A673 (cell line): ENCODE measurements around the gene CLCF1. TPM values are rescaled to one million over a fixed set of nuclear protein-coding genes. Genes with fewer than 3 reads are reported as not detected.

ENCODE experiments used
- Bru-seq: library from RNA; stranded (reverse); fragments of 400-500 nt; gene quantifications from one replicate; lab custom pipeline; 2021; lab: Mats Ljungman, UMichigan
- BruChase-seq, 2 experiments: library from RNA; stranded (reverse); fragments of 400-500 nt; gene quantifications; one replicate each; lab custom pipeline; 2021; lab: Mats Ljungman, UMichigan
- BruUV-seq: library from RNA; stranded (reverse); fragments of 400-500 nt; replicated peaks from 2 replicates; lab custom pipeline; 2021; lab: Mats Ljungman, UMichigan
- CTCF ChIA-PET: fragments of 300-600 bp; sonication (Branson Sonifier 250); formaldehyde crosslinking; loops from one replicate; lab custom pipeline; 2022; ENCODE audit warnings: antibody characterized with exemption; lab: Charles Lee
- POLR2A ChIA-PET: fragments of 300-600 bp; sonication (Branson Sonifier 250); formaldehyde crosslinking; loops from one replicate; lab custom pipeline; 2022; ENCODE audit warnings: antibody characterized with exemption; ENCODE audit not compliant: low non-redundant PET; lab: Charles Lee
- DNase-seq: peaks from one replicate; pipeline ENCODE4 v3.0.0-alpha.2; 2015; ENCODE audit warnings: low spot score
- H3K27ac ChIP-seq: fragments of 200-600 bp; sonication (generic); 2 replicates; pipeline ENCODE4 v1.5.1; 2016; ENCODE audit warnings: mixed run types, low read depth, mild to moderate bottlenecking, mixed read lengths, antibody characterized with exemption, low read length; ENCODE audit not compliant: poor library complexity, severe bottlenecking
- H3K27me3 ChIP-seq: fragments of 200-600 bp; sonication (generic); replicated peaks from 2 replicates; pipeline ENCODE4 v1.6.1; 2017; ENCODE audit warnings: mixed run types, low read depth, mild to moderate bottlenecking, mixed read lengths, antibody characterized with exemption, low read length; ENCODE audit not compliant: insufficient read depth, poor library complexity
- H3K36me3 ChIP-seq: fragments of 200-600 bp; sonication (generic); 2 replicates; pipeline ENCODE4 v1.6.1; 2016; ENCODE audit warnings: mixed run types, mild to moderate bottlenecking, mixed read lengths, antibody characterized with exemption, low read length; ENCODE audit not compliant: insufficient read depth, poor library complexity, severe bottlenecking
- H3K4me1 ChIP-seq: fragments of 200-600 bp; sonication (generic); 2 replicates; pipeline ENCODE4 v1.6.1; 2017; ENCODE audit warnings: mixed run types, mild to moderate bottlenecking, mixed read lengths, antibody characterized with exemption, low read length; ENCODE audit not compliant: insufficient read depth, poor library complexity, severe bottlenecking
- H3K4me3 ChIP-seq: fragments of 200-600 bp; sonication (generic); 2 replicates; pipeline ENCODE4 v1.5.1; 2016; ENCODE audit warnings: low read depth, mixed run types, mild to moderate bottlenecking, mixed read lengths, low read length; ENCODE audit not compliant: poor library complexity, severe bottlenecking
- H3K9me3 ChIP-seq: fragments of 200-600 bp; sonication (generic); 2 replicates; pipeline ENCODE4 v1.6.1; 2016; ENCODE audit warnings: mixed run types, low read depth, mild to moderate bottlenecking, mixed read lengths, antibody characterized with exemption, low read length; ENCODE audit not compliant: poor library complexity, severe bottlenecking
- EZH2 ChIP-seq: fragments of 200-600 bp; sonication (generic); IDR thresholded peaks from 2 replicates; pipeline ENCODE4 v1.6.1; 2017; ENCODE audit warnings: borderline replicate concordance, low read depth, mild to moderate bottlenecking, mixed read lengths, antibody characterized with exemption, low read length; ENCODE audit not compliant: poor library complexity, severe bottlenecking
- intact Hi-C: fragments of 100-400 bp; cut with micrococcal nuclease; formaldehyde crosslinking; loops from one replicate; pipeline ENCODE4 v1.10.0; 2022; ENCODE audit not compliant: unreplicated experiment
- long read RNA-seq: library from polyadenylated mRNA; stranded (forward); transcript quantifications from one replicate; pipeline ENCODE4 v2.0.0, GENCODE V29; 2022
- total RNA-seq: library from RNA; stranded (reverse); gene quantifications from 2 replicates; pipeline ENCODE4 v1.2.3, GENCODE V29; 2021
- TF ChIP-seq, protein P1 (sequence below): fragments of 300-800, 200-600 bp; sonication (generic); conservative IDR thresholded peaks from 2 replicates; pipeline ENCODE4 v1.5.1; 2017; ENCODE audit warnings: low read depth, mild to moderate bottlenecking, antibody characterized with exemption, low read length, moderate library complexity, mixed read lengths

CLCF1 gene
- total RNA-seq: 0.69 and 0.87 TPM in 2 replicates
- Bru-seq, nascent RNA: percentile 24 among the genes with signal in this experiment
- BruChase-seq, experiment 1, labeled RNA remaining after a 2-hour chase: percentile 45 among the genes with signal in this experiment
- percentile 33 among the genes with signal in this experiment for BruChase-seq, experiment 2, labeled RNA remaining after a 6-hour chase
- long read RNA-seq, partial matches to known transcripts: 0 of 3 reads
- long read RNA-seq, other reads (novel, unspliced or antisense): 2 of 3 reads

DNA sequence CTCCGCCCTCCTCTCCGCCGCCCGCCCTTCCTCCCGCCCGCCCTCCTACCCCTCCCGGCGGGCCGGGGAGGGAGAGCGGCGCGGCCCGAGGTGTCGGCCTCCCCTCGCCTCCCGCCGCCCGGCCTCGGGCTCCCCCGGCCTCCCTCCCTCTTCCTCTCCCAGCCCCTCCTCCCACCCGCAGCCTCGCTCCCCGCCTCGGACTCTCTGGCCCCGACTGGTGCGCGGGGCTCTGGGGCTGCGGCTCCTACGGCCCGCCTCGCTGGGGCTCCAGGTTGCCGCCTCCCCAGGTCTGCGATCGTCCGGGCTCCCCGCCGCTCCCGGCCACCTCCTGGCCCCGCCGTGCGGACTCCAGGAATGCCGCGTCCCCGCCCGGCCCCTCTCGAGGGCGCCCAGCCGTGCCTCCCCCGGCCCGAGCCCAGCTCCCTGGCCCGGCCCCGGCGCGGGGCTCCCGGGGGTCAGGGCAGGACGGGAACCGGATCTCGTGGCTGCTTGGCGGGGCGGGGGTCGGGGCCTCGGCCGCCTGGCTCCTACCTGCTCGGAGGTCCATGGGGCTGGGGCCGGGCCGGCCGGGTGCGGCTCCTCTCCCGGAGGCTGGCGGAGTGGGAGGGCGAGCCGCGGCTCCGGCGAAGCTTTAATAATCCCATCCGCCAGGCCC, at the start of gene CLCF1:
CLCF1 (minus strand) TSS at position 606 of the 655 bp plus-strand sequence; CDS start at position 547, 59 bp downstream.
- Histone ChIP-seq H3K9me3 (no peaks in the 10 kb centered on the region), H3K4me1 (peaks cover 36% of the 10 kb centered on the region), H3K27me3 (no peaks in the 10 kb centered on the region), H3K27ac (peak within 1 kb of the TSS; percentile 67), H3K36me3 (no peaks in the 10 kb centered on the region), H3K4me3 (peak within 1 kb of the TSS; percentile 74)
- ChIA-PET CTCF (interaction anchor here (0.7 to 1.7 kb wide), 4 partner anchors 16 to 29 kb away, joined by 4 to 18 read pairs (median 8); partner anchors contain the start of gene PPP1CA), POLR2A (interaction anchor here (0.6 to 0.7 kb wide), 2 partner anchors 20 to 23 kb away, joined by 9 to 10 read pairs; no protein-coding TSS in a partner anchor)
- intact Hi-C loops: no loop called here
- no TSS peak for BruUV-seq
- no peak for TF ChIP-seq EZH2
- TF ChIP-seq, protein P1, sequence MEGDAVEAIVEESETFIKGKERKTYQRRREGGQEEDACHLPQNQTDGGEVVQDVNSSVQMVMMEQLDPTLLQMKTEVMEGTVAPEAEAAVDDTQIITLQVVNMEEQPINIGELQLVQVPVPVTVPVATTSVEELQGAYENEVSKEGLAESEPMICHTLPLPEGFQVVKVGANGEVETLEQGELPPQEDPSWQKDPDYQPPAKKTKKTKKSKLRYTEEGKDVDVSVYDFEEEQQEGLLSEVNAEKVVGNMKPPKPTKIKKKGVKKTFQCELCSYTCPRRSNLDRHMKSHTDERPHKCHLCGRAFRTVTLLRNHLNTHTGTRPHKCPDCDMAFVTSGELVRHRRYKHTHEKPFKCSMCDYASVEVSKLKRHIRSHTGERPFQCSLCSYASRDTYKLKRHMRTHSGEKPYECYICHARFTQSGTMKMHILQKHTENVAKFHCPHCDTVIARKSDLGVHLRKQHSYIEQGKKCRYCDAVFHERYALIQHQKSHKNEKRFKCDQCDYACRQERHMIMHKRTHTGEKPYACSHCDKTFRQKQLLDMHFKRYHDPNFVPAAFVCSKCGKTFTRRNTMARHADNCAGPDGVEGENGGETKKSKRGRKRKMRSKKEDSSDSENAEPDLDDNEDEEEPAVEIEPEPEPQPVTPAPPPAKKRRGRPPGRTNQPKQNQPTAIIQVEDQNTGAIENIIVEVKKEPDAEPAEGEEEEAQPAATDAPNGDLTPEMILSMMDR: no peak
- DNase-seq: no peak

DNA sequence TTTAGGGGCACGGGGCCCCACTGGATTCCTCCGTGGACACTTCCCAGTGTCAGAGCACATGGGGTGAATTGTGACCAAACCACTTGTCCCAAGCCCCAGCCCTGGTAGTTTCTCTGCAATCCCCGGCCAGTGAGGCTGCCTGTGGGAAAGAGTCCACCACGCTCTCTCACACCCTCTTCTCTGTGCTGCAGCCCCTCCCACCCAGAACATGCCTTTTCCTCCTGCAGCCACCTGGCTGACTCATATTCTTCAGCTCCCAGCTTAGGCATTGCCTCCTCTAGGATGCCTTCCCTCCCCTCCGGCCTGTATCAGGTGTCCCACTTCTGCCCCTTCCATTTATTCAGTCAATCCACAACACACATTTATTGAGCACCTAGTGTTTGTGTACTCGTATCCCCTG, 49.5 kb upstream of the CLCF1 start:
- intact Hi-C loops: no loop called here
- H3K9me3 ChIP-seq: no peaks in the 10 kb centered on the region
- H3K27me3 ChIP-seq: no peaks in the 10 kb centered on the region
- H3K4me3 ChIP-seq: no peak overlapping the region
- no peak overlapping the region for H3K27ac ChIP-seq
- TF ChIP-seq, protein P1: no peak
- CTCF ChIA-PET: interaction anchor here (0.6 kb wide), 1 partner anchor 8 kb away, joined by 5 read pairs; no protein-coding TSS in a partner anchor
- H3K36me3 ChIP-seq: no peaks in the 10 kb centered on the region
- POLR2A ChIA-PET: no interaction called here
- no TSS peak for BruUV-seq
- H3K4me1 ChIP-seq: peaks cover 14% of the 10 kb centered on the region
- no peak for DNase-seq

DNA sequence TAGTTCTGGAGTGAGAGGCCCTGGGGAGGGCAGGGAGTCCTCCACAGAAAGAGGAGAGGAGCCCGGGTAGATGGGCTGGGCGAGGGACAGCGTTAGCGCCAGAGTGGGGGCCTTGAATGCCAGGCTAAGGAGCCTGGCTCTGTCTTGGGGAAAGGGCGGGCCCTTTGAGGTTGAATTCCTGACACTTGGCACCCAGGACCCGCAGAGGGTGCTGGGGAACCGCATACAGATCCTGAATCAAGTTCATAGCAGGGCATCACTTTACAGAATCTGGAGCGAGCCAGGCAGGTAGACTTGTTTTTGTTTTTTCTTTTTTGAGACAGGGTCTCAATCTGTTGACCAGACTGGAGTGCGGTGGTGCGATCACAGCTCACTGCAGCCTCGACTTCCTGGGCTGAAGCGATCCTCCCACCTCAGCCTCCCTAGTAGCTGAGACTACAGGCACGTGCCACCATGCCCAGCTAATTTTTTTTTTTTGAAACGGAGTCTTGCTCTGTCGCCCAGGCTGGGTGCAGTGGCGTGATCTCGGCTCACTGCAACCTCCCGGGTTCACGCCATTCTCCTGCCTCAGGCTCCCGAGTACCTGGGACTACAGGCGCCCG, 48.1 kb upstream of the CLCF1 start:
- Histone ChIP-seq H3K27me3 (no peaks in the 10 kb centered on the region), H3K36me3 (no peaks in the 10 kb centered on the region), H3K4me3 (peak overlapping the region; percentile 51), H3K27ac (no peak overlapping the region), H3K4me1 (peaks cover 21% of the 10 kb centered on the region), H3K9me3 (no peaks in the 10 kb centered on the region)
- BruUV-seq: no TSS peak
- no peak for DNase-seq
- intact Hi-C loops: no loop called here
- CTCF ChIA-PET: interaction anchor here (1.0 kb wide), 1 partner anchor 70 kb away, joined by 3 read pairs; no protein-coding TSS in a partner anchor
- POLR2A ChIA-PET: interaction anchor here (0.6 kb wide), 1 partner anchor 1537 kb away, joined by 3 read pairs; no protein-coding TSS in a partner anchor
- no peak for TF ChIP-seq EZH2
- TF ChIP-seq, protein P1: no peak
